ENCODE results near the gene NFIL3. TPM values are rescaled to one million over a fixed set of nuclear protein-coding genes. Genes with fewer than 3 reads are reported as not detected.
"Not testable (repeated sequence)": the region's sequence is repeated elsewhere in the genome, so short reads cannot be mapped to it uniquely, and the experiment has no call there.

Gene NFIL3
- total RNA-seq = 9.7 TPM

GRCh38 chr9:91423785-91424402 is at the start of gene NFIL3:
NFIL3 (minus strand) TSS chr9:91423832; CDS start chr9:91410734, 13,098 bp downstream.
- peak; percentile 45 to 80 (median 72) for DNase-seq (ENCODE audit: low read depth in 2 of 3, low spot score in 2 of 3)

GRCh38 chr9:91471524-91471923 is 47.9 kb upstream of the NFIL3 start:
- DNase-seq (ENCODE audit: low read depth in 2 of 3, low spot score in 2 of 3) = not testable (repeated sequence)

- no peak for DNase-seq (ENCODE audit: low read depth in 2 of 3, low spot score in 2 of 3)
Observed at GRCh38 chr9:91465420-91465819, 41.8 kb upstream of the NFIL3 start.

GRCh38 chr9:91458906-91459305 is 35.3 kb upstream of the NFIL3 start:
- DNase-seq (ENCODE audit: low read depth in 2 of 3, low spot score in 2 of 3) = no peak

- no peak for DNase-seq (ENCODE audit: low read depth in 2 of 3, low spot score in 2 of 3)
Observed at GRCh38 chr9:91452844-91453243, 29.2 kb upstream of the NFIL3 start.

- no peak for DNase-seq (ENCODE audit: low read depth in 2 of 3, low spot score in 2 of 3)
Observed at GRCh38 chr9:91451431-91452270, 28.0 kb upstream of the NFIL3 start.

GRCh38 chr9:91445135-91445534 is 21.5 kb upstream of the NFIL3 start:
- no peak for DNase-seq (ENCODE audit: low read depth in 2 of 3, low spot score in 2 of 3)

- no peak for DNase-seq (ENCODE audit: low read depth in 2 of 3, low spot score in 2 of 3)
Observed at GRCh38 chr9:91443994-91444392, 20.4 kb upstream of the NFIL3 start.

- no peak for DNase-seq (ENCODE audit: low read depth in 2 of 3, low spot score in 2 of 3)
Observed at GRCh38 chr9:91443321-91443993, 19.8 kb upstream of the NFIL3 start.

- no peak for DNase-seq (ENCODE audit: low read depth in 2 of 3, low spot score in 2 of 3)
Observed at GRCh38 chr9:91436841-91437240, 13.2 kb upstream of the NFIL3 start.

- DNase-seq (ENCODE audit: low read depth in 2 of 3, low spot score in 2 of 3) = peak in 1 of 3 donors; percentile 64
Observed at GRCh38 chr9:91433180-91433579, 9.5 kb upstream of the NFIL3 start.

- DNase-seq (ENCODE audit: low read depth in 2 of 3, low spot score in 2 of 3) = no peak
Observed at GRCh38 chr9:91431485-91431884, 7.9 kb upstream of the NFIL3 start.

- DNase-seq (ENCODE audit: low read depth in 2 of 3, low spot score in 2 of 3) = no peak
Observed at GRCh38 chr9:91429501-91429900, 5.9 kb upstream of the NFIL3 start.

- DNase-seq (ENCODE audit: low read depth in 2 of 3, low spot score in 2 of 3) = no peak
Observed at GRCh38 chr9:91428927-91429351, 5.3 kb upstream of the NFIL3 start.

- no peak for DNase-seq (ENCODE audit: low read depth in 2 of 3, low spot score in 2 of 3)
Observed at GRCh38 chr9:91428436-91428835, 4.8 kb upstream of the NFIL3 start.

GRCh38 chr9:91427873-91428272 is 4.2 kb upstream of the NFIL3 start:
- DNase-seq (ENCODE audit: low read depth in 2 of 3, low spot score in 2 of 3) = no peak

- DNase-seq (ENCODE audit: low read depth in 2 of 3, low spot score in 2 of 3) = peak in 1 of 3 donors; percentile 59
Observed at GRCh38 chr9:91426123-91426745, 2.6 kb upstream of the NFIL3 start.

GRCh38 chr9:91425271-91425670 is 1.6 kb upstream of the NFIL3 start:
- peak in 1 of 3 donors; percentile 15 for DNase-seq (ENCODE audit: low read depth in 2 of 3, low spot score in 2 of 3)

GRCh38 chr9:91424403-91425176 is 958 bp upstream of the NFIL3 start:
- peak in 2 of 3 donors; percentile 62 to 72 for DNase-seq (ENCODE audit: low read depth in 2 of 3, low spot score in 2 of 3)
